Neural crest cell (in vitro differentiated cells): ENCODE data around the gene TMEM42. TPM values are rescaled to one million over a fixed set of nuclear protein-coding genes. Genes with fewer than 3 reads are reported as not detected.

Source experiments
- DNase-seq: peaks from one replicate; pipeline ENCODE4 v3.0.0; 2021; ENCODE audit warnings: low read depth, mixed read lengths, low spot score
- H3K27ac Mint-ChIP-seq: one replicate; pipeline ENCODE4 v1.8.0; 2021; ENCODE audit warnings: mild to moderate bottlenecking, mixed read lengths; ENCODE audit not compliant: unreplicated experiment
- H3K27me3 Mint-ChIP-seq: 2 replicates; pipeline ENCODE4 v1.8.0; 2021; ENCODE audit warnings: low read depth, mild to moderate bottlenecking, mixed read lengths
- H3K36me3 Mint-ChIP-seq: 2 replicates; pipeline ENCODE4 v1.8.0; 2021; ENCODE audit warnings: low read depth, mild to moderate bottlenecking, mixed read lengths
- H3K4me1 Mint-ChIP-seq: 2 replicates; pipeline ENCODE4 v1.8.0; 2021; ENCODE audit warnings: mixed read lengths
- H3K4me3 Mint-ChIP-seq: one replicate; pipeline ENCODE4 v1.8.0; 2021; ENCODE audit warnings: mild to moderate bottlenecking, mixed read lengths
- H3K9me3 Mint-ChIP-seq: 2 replicates; pipeline ENCODE4 v1.8.0; 2021; ENCODE audit warnings: mixed read lengths
- total RNA-seq: library from RNA; stranded (reverse); gene quantifications from 2 replicates; pipeline ENCODE4 v1.2.1, GENCODE V29; 2021
- TF ChIP-seq, protein P1 (sequence below): fragments of 200-600 bp; sonication (generic); conservative IDR thresholded peaks from 2 replicates; pipeline ENCODE4 v1.5.0; 2021; ENCODE audit warnings: antibody characterized with exemption, mild to moderate bottlenecking

The TMEM42 gene
- total RNA-seq, 1 donor from 2014 or later, result 9.5 TPM

DNA sequence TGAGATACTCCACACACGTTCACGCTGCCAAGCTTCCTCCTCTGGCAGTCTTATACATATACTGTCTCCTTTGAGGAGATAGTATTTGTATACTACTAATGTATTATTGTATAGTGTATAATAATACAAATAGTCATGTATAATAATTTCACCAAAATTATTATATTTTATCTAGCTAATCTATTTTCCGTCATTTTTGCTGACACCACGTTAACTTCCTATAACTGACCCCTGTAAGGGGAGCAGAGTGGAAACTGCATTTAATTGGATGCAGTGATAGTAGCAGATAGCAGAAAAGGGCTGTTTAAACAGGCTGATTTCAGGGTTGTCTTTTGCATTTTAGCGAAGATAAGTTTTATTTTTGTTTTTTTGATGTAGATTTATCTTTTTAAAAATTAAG is 30.5 kb upstream of the TMEM42 start:
- H3K36me3 Mint-ChIP-seq, result peaks cover 23% of the 10 kb centered on the region
- TF ChIP-seq, protein P1, sequence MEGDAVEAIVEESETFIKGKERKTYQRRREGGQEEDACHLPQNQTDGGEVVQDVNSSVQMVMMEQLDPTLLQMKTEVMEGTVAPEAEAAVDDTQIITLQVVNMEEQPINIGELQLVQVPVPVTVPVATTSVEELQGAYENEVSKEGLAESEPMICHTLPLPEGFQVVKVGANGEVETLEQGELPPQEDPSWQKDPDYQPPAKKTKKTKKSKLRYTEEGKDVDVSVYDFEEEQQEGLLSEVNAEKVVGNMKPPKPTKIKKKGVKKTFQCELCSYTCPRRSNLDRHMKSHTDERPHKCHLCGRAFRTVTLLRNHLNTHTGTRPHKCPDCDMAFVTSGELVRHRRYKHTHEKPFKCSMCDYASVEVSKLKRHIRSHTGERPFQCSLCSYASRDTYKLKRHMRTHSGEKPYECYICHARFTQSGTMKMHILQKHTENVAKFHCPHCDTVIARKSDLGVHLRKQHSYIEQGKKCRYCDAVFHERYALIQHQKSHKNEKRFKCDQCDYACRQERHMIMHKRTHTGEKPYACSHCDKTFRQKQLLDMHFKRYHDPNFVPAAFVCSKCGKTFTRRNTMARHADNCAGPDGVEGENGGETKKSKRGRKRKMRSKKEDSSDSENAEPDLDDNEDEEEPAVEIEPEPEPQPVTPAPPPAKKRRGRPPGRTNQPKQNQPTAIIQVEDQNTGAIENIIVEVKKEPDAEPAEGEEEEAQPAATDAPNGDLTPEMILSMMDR, result no peak
- no peaks in the 10 kb centered on the region for H3K27me3 Mint-ChIP-seq
- H3K9me3 Mint-ChIP-seq, result peaks cover 4% of the 10 kb centered on the region
- no peak overlapping the region for H3K27ac Mint-ChIP-seq
- H3K4me3 Mint-ChIP-seq, result no peak overlapping the region
- H3K4me1 Mint-ChIP-seq, result no peaks in the 10 kb centered on the region
- DNase-seq, result no peak

DNA sequence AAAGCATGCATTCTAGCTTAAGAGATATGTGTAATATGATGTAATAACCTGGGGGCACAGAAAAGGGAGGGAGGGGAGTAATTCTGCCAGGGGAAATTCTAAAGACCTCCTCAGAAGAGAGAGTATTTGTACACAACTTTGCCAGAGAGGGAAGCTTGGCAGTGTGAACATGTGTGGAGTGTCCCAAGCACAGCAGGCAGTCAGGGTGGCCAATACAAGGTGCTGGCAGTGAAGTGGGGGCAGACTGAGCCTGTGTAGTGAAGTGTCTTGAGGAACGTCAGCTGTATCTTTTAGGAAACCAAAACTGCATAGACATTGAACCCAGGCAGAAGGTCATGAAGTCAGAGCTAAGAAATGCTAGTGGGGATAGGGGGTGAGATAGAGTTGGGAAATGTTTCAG is 29.7 kb upstream of the TMEM42 start:
- no peaks in the 10 kb centered on the region for H3K27me3 Mint-ChIP-seq
- TF ChIP-seq, protein P1, result no peak
- H3K36me3 Mint-ChIP-seq, result peaks cover 27% of the 10 kb centered on the region

DNA sequence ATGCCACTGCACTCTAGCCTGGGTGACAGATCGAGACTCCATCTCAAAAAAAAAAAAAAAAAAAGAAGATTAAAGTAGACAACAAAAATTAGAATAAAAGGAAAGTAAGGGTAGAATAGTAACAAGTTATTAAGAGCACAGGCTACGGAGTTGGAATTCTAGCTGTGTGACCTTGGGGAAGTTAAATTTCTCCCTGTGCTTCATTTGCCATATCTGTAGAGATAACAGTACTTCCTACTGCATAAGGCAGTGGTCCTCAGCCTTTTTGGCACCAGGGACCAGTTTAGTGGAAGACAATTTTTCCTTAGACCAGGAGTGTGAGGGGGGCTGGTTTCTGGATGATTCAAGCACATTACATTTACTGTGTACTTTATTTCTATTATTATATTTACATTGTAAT is 28.7 kb upstream of the TMEM42 start:
- no peak overlapping the region for H3K27ac Mint-ChIP-seq
- no peak for DNase-seq
- TF ChIP-seq, protein P1, result no peak
- no peaks in the 10 kb centered on the region for H3K4me1 Mint-ChIP-seq
- H3K4me3 Mint-ChIP-seq, result no peak overlapping the region
- H3K36me3 Mint-ChIP-seq, result peaks cover 29% of the 10 kb centered on the region
- peaks cover 10% of the 10 kb centered on the region for H3K9me3 Mint-ChIP-seq
- H3K27me3 Mint-ChIP-seq, result no peaks in the 10 kb centered on the region

More for the DNA sequence above, 29.7 kb upstream of the TMEM42 start:
- Mint-ChIP-seq H3K4me1 (no peaks in the 10 kb centered on the region), H3K9me3 (peaks cover 10% of the 10 kb centered on the region), H3K4me3 (no peak overlapping the region), H3K27ac (no peak overlapping the region)
- no peak for DNase-seq

DNA sequence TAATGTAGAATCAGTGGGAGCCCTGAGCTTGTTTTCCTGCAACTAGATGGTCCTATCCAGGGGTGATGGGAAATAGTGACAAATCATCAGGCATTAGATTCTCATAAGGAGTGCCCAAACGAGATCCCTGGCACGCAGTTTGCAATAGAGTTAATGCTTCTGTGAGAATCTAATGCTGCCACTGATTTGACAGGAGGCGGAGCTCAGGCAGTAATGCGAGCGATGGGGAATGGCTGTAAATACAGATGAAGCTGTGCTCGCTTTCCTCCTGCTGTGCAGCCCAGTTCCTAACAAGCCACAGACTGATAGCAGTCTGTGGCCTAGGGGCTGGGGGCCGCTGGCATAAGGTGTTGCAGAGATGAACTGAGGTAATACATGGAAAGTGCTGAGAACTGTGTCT is 28.3 kb upstream of the TMEM42 start:
- no peak overlapping the region for H3K4me3 Mint-ChIP-seq
- H3K36me3 Mint-ChIP-seq, result peaks cover 32% of the 10 kb centered on the region
- H3K4me1 Mint-ChIP-seq, result no peaks in the 10 kb centered on the region
- TF ChIP-seq, protein P1, result no peak
- H3K27me3 Mint-ChIP-seq, result no peaks in the 10 kb centered on the region
- peaks cover 10% of the 10 kb centered on the region for H3K9me3 Mint-ChIP-seq
- DNase-seq, result no peak
- H3K27ac Mint-ChIP-seq, result no peak overlapping the region

DNA sequence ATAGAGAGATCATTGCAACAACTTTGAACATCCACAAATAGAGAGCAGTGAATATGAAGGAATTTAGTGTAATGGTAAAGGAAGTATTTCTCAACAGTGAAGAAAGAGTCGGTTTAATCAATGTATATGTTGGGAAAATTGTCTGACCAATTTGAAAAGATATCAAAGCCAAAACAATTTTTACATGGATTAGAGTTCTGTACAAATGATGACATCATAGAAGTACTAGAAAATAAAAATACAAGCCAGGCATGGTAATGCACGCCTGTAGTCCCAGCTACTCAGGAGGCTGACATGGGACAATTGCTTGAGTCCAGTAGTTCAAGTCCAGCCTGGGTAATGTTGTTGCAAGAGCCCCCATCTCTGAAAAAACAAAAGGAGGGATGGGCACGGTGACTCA is 26.0 kb upstream of the TMEM42 start:
- Mint-ChIP-seq H3K4me3 (no peak overlapping the region), H3K4me1 (no peaks in the 10 kb centered on the region), H3K9me3 (peaks cover 10% of the 10 kb centered on the region), H3K27me3 (no peaks in the 10 kb centered on the region), H3K36me3 (peaks cover 39% of the 10 kb centered on the region), H3K27ac (no peak overlapping the region)
- DNase-seq, result no peak
- TF ChIP-seq, protein P1, result no peak

DNA sequence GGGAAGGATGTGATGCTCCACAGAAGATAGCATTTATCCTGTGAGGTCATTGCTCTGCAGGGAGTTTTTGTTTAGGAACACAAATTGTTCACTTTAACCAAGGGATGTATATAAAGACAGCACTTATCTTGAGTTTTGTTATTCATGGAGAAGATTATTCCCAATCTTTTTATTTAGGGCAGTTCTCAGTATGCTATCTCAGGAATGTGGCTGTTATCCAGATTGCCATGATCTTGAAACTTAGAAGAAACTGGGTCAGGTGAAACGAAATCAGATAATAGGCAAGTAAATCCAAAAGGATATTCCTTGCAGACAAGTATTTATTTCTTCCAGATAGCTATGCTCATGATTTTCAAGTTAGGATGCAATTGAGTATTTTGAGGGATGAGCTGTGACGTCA is 19.3 kb upstream of the TMEM42 start:
- H3K4me1 Mint-ChIP-seq, result no peaks in the 10 kb centered on the region
- peaks cover 32% of the 10 kb centered on the region for H3K36me3 Mint-ChIP-seq
- no peak overlapping the region for H3K4me3 Mint-ChIP-seq
- DNase-seq, result no peak
- no peaks in the 10 kb centered on the region for H3K9me3 Mint-ChIP-seq
- H3K27ac Mint-ChIP-seq, result no peak overlapping the region
- H3K27me3 Mint-ChIP-seq, result no peaks in the 10 kb centered on the region
- TF ChIP-seq, protein P1, result no peak
